HG03521 (cell line): ENCODE data around the gene NUAK2.
"Not testable (repeated sequence)": the region's sequence is repeated elsewhere in the genome, so short reads cannot be mapped to it uniquely, and the experiment has no call there.

Experiments
- ATAC-seq: cut with Tn5 transposase; IDR thresholded peaks from one replicate; pipeline ENCODE4 v1.9.1; 2021; ENCODE audit warnings: mild to moderate bottlenecking, moderate library complexity; ENCODE audit not compliant: unreplicated experiment

Gene NUAK2

DNA sequence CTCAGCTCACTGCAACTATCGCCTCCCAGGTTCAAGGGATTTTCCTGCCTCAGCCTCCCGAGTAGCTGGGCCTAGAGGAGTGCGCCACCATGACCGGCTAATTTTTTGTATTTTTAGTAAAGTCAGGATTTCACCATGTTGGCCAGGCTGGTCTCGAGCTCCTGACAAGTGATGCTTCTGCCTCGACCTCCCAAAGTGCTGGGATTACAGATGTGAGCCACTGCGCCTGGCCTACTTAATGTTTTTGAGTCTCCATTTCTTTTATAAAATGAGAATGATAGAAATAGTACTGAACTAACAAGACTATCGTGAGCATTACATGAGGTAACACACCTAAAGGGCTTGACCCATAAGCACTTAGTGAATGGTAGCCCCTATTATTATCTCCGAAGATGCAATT lies 21.4 kb downstream of the NUAK2 start:
- no peak for ATAC-seq

DNA sequence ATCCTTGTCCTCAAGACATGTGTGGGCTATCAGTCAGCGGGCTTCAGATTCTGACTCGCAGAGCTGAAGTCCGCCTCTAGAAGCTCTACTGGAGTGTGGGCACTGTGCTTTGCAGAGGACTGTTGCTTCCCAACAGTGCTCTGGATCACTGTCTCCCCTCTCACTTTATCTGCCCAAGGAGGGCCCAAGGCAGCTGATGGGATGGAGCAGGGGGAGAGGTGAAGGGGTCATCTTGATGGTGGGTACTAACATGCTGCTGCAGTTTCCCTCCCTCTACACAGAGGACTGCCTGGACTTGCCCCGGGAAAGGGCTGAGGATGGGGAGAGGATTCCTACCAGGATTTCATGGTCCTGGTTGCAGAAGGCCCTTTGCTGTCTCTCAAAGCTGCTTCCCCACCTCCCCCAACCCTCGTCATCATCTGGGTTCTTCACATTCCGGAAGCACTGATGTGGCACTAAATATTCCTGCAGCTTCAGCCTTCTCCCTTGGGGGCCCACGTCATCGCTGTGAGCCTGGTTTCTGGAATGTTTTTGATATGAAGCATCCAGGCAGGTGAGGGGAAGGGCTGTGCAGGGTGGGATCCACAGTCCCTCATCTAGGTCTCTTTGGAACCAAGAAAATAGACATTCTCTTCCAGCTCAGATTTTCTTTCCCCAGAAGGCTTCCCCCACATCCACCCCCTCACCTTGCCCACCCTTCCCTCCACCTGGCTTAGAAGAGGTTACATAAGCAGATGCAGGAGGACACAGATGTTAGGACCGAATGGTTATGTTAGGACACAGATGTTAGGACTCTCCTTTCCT lies 23.2 kb downstream of the NUAK2 start:
- ATAC-seq, result no peak

DNA sequence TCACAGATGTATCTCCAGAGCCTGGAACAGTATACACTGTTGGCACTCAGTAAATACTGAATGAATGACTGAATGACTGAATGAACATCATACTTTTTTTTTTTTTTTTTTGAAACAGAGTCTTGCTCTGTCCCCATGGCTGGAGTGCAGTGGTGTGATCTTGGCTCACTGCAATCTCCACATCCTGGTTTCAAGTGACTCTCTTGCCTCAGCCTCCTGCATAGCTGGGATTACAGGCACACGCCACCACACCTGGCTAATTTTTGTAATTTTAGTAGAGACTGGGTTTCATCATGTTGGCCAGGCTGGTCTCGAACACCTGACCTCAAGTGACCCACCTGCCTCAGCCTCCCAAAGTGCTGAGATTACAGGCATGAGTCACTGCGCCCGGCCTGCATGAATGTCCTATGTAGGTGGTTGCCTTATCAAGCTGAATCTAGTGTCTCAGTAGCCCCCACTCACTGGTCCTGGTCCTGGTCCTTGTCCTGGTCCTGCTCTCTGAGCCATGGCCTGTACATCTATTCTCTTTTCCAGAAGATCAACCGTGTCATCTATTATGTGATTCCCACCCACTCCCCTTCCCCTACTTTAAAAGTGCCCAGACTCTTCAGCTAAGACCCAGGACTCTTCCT lies 23.9 kb downstream of the NUAK2 start:
- ATAC-seq, result not testable (repeated sequence)

DNA sequence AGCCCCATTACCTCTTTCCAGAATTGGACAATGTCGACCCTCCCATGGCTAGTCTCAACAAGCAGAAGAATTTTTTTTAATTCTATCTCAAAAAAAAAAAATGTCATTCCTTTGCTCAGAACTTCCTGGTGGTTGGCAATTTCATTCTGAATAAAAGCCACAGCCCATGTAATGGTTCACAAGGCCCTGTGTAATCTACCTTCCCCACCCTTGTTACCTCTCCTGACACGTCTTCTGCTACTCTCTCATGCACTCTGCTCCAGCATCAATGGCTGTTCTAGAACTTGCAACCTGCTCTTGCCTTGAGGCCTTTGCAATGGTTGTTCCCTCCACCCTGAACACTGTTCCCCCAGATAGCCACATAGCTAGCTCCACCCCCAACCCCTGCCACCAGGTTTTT lies 25.4 kb downstream of the NUAK2 start:
- ATAC-seq, result no peak

DNA sequence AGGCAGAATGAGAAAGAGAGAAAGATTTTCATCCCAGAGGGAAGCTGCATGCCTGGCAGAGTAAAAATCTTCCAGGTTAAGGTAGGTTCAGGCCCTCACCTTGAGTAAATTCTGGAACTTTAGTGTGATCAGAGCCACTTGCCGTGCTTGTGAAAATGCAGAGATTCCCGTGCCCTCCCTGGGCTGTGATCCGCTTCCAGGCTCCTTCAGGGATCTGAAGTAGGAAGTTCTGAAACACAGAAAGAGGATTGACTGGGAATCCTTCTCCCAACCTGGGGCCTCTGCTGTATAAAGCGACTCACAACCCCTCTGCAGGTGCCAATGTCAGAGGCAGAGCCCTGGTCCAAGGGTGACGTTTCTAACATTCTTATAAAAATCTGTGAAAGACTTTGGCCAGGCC lies 26.6 kb downstream of the NUAK2 start:
- ATAC-seq, result no peak

DNA sequence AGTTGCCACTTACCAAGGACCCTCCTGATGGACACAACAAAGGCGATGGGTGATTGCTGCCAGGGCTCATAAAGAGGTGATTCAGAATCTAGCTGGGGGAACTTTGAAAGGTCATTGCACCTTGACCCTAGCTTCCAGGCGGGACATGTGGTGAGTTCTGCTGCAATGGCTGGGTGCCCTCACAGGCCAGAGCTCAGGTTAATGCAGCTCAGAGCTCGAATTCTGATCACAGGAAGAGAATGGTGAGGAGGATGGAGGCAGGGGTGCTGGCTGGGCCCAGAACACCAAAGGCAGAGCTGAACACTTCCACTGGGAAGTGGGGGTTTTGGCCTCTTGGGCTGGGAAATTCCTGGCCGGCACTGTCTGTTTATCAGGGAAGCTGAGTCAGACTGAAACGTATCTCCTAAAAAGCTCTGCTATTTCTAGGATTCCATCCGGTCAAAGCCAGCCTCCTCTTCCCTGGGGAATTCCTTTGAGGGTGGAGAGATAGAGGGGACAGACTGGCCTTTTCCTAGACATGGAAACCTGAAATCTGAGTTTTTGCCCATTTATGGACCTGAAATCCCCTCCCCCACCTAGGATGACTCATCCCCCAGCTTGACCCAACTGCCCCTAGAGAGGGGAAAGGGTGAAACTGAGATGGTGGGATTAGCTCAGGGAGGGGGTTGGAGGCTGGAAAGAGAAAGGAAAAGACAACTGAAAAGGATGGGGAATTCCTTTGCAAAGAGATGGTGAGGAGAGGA lies 27.2 kb downstream of the NUAK2 start:
- ATAC-seq, result no peak

DNA sequence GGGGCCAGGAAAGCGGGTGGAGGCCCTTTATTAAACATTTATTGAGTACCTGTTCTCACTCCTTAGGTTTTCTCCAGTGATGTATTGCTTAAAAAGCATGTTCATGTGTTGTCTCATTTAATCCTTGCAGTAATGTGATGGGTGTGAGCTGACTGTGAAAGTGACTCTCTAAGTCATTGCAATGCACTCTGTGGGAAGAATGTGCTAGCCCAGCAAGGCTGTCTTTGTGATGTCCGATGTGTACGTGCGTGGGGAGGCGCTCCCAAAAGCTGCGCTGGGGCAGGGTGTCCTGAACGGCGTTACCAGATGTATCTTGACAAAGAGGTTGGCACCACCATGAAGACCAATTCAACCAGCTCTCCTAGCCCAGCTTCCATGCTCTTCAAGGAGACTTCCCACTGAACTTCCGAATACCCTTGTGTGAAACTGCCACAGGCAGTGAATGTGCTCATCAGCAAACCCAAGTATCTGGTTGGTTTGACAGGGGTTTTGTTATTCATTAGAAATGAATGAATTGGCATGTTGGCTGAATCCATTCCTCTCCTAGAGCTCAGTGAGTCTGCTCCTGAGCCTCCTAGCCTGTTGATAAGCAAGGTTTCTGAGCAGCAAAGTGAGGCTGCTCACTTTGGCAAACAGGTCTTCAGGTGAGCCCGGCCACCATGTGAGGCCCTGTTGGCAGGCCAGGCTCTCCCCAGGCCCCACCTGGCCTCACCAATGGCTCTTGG lies 28.0 kb downstream of the NUAK2 start:
- ATAC-seq, result no peak

DNA sequence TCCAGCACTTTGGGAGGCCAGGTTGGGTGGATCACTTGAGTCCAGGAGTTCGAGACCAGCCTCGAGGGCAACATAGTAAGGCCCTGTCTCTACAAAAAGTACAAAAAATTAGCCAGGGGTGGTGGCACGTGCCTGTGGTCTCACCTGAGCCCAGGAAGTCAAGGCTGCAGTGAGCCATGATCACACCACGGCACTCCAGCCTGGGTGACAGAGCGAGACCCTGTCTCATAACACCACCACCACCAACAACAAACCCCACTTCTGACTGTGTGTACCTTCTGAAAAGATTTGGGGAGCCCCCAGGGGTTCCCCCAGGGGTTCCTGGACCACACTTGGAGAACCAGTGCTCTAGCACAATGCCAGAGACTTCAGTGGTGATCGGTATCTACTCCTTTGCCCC lies 29.9 kb downstream of the NUAK2 start:
- ATAC-seq, result no peak

DNA sequence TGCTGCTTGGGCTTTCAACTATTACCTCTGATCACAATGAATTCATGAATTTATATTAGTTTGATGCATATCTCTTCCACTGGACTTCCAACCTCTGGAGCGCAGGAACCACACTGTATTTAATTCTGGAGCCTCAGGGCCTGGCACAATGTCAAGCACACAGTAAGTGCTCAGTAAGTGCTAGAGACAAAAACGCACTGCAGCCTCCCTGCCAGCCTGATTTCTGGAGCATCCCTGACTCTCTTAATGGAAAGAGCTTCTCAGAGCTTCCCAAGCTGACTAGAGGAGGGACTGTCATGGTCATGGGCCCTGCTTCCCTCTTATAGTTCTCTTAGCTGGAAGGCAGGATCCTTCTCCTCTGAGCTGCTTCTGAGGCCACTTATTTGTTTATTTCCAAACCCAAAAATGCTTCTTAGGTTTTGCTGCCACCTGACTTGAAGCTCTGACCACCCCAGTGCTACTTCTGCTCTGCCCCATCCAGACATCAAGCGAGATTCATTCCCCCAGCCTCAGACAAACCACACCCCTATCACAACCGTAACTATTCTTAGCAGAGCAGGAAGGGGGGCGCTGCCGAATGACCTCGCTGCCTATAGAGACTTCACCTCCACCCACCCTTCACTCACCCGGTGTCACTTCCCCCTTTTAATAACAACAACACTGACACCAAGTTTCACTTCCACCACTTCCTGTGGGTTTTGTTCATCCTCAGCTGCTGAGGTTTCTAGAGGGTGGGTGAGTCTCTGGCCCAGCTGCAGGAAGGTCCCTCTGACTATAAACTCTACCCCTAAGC lies 33.6 kb downstream of the NUAK2 start:
- peak; percentile 77 for ATAC-seq

DNA sequence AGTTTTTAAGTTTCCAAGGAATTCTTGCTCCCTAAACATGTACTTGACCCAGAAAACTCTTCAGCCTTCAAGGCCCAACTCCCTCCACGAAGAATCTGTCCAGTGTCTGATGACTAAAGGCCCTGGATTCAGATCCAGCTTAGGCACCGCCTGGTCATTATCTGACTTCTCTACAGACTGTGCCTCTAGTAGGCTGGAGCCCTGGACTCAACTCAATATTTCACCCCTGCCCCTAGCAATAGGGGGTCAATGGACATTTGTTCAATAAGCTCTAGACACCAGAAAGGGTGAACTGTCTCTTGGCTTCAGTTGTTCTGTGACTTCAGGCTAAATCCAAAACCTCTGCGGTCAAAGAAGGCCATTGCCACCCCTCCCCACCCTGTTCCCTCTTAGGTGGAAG lies 34.5 kb downstream of the NUAK2 start:
- no peak for ATAC-seq

DNA sequence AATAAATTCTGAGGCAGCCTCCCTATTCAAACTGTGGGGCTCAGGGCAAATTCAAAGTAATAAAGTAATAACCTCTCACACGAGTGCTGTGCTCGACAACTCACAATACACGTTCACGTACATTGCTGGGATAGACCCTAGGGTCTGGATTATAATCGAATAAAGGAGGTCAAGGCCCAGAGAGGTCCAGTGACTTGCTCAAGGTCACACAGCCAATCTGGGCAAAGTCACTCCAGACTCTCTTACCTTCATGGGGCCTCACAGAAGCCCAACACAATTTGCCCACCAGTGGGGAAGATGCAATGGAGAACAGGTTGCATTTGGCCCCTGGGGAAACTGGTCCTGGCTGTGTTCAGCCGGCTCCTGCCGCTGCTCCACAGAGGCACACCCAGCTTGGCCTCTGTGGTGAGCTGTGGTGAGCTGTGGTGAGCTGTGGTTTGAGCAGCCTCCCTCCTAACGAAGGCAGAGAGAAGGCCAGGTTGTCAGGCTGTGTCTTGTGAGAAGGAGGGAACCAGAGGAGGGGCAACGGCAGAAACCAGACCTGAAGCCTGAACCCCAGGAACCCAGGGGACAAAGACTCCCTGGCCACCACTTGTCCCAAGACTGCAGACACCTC lies 35.1 kb downstream of the NUAK2 start:
- ATAC-seq, result no peak

DNA sequence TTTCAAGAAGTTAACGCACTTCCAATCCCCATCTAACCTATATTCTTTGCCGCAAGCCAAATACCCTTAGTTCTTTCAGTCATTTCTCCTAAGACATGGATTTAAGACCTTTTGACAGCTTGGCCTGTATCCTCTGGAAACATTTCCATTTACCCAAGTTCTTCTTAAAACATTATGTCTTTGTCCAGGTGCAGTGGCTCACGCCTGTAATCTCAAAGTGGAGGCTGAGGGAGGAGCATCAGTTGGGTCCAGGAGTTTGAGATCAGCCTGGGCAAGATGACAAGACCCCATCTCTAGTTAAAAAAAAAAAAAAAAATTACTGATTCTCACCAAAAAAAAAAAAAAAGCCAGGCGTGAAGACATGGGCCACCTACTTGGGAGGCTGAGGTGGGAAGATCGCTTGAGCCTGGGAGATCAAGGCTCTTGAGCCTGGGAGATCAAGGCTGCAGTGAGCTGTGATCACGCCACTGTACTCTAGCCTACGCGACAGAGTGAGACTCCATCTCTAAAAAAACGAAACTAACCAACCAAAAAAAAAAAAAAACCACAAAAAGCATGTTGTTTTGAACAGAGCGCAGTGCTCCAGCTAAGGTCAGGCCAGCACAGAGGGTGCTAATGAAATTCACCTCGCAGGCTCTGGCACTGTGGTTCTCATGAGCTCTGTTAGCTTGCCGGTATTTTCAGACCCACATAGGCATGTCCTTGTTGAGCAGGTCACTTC lies 36.0 kb downstream of the NUAK2 start:
- peak; percentile 25 for ATAC-seq

DNA sequence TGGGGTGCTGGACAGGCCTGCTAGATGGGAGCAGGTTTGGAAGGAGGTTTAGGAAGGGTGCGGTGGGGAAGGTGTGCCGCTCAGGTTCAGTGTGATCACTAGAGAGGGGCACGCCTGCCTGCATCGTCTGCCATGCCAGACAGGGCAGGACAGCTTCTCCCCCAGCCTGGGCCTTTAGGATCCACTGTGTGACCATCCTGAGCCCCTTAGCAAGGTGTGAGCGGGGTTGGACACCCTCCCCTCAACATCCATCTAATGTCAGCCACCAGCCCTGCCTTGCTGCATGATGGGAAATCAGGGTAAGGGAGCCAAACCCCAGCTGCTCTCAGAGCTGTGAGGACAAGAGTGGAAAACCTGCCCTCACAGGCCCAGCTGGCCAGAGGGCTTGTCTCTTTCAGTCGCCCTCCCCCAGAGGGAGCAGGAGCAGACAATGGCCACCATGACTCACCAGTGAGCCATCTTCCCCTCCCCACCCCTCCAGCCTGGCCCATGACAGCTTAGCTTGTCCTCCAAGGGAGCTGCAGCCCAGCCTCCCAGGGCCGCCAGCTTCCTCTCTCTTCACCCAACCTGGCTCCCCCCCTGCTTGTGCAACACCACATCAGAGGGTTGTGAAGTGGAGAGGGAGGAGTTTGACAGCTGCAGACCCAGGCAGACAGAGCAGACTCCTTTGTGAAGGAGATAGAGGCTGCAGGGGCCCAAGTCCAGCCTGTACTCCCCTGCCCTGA lies 37.0 kb downstream of the NUAK2 start:
- no peak for ATAC-seq

DNA sequence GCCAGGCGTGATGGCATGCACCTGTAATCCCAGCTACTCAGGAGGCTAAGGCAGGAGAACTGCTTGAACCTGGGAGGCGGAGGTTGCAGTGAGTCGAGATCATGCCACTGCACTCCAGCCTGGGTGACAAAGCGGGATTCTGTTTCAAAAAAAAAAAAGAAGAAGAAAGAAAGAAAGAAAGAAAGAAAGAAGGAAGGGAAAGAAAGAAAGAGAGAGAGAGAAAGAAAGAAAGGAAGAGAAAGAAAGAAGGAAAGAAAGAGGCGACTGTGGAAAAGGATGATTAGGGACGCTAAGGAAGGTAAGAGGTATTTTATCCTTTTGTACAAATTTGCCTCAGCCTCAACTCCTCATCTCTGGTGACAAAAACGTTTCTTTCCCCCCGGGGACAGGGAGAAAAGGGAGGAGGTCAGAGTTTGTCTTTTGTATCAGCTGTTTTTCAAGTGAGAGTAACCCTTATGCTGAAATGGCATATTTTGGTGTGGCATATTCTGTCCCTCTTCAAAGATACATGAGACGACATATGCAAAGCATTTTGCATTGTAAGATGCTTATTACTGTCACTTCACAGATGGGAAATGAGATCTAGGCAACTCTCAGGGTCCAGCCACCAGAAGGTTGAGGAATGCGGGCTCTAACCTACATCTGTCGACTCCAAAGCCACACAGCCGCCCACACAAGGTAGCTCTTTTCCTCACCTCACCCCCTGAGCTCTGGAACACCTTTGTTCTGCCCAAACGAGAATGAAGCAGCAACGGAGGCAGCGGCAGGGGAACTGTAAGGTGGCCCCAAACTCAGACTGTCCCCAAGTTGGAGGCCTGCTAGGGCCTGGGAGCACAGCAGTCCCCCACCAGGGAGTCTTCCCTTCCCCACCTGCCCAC lies 38.0 kb downstream of the NUAK2 start:
- no peak for ATAC-seq

DNA sequence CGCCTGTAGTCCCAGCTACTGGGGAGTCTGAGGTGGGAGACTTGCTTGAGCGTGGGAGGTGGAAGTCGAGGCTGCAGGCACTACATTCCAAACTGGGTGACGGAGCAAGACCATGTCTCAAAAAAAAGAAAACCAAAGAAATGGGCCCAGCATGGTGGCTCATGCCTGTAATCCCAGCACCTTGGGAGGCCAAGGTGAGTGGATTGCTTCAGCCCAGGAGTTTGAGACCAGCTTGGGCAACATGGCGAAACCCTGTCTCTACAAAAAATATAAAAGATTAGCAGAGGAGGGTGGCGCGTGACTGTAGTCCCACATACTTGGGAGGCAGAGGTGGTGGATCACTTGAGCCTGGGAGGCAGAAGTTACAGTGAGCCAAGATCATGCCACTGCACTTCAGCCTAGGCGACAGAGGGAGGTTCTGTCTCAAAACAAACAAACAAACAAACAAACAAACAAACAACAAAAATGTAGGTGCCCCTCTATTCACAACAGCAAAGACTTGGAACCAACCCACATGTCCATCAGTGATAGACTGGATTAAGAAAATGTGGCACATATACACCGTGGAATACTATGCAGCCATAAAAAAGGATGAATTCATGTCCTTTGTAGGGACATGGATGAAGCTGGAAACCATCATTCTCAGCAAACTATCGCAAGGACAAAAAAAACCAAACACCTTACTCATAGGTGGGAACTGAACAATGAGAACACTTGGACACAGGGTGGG lies 40.7 kb downstream of the NUAK2 start:
- ATAC-seq, result not testable (repeated sequence)

DNA sequence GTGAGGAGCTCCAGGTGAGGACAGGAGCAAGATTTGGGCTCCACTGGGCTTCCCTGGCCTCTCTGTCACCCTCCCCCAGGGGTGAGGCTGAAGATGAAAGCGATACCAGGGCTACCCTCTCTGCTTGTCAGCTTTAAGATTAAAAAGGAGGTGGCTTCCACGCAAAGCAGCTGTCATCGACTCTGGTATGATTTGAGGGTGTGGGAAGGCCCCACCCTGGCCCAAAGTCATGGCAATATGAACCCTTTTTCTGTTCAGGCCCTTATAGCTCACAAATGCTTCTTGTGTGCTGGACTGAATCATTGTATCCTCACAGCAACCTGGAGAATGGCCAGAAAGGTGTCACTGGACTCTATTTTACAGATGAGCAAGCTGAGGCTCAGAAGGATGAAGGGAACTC lies 41.6 kb downstream of the NUAK2 start:
- no peak for ATAC-seq

DNA sequence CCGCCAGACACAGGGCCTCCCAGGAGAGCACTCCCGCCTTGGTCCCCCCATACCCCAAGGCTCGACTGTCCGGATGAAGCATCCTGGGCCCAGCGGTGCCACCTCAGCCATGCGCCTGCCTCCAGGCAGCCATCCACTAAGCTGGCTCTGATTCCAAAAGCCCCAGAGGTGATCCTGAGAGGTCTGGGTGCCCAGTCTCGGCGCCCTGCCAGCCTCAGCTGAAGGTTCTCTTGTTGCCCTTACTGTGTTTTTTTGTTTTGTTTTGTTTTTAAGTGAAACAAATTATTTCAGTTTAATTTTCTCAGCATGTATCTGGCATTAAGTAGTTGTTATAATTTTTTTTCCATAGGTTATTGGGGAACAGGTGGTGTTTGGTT lies 44.9 kb downstream of the NUAK2 start:
- ATAC-seq, result no peak
